ENCODE measurements around the gene ZIC5.

ZIC5 gene

DNA sequence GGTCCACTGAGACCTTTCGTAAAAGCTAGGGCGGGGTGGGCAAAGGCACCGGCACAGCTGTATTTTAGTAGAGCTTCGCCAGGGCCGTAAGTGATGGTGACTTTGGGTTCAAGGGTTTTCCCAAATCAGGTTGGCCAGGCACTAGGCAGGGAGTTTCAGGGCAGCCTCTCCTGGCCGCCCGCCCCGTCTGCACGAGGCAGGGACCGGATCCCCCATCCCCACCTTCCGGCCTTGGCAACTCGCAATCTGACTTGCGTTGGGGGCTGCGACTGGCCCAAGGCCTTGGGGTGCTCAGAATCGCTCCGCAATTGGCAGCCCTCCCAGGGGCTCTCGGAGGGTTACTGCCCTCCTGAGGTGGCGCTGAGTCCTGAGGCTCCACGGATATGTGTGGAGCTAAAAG is 4.1 kb upstream of the ZIC5 start:
- DNase-seq = no peak

DNA sequence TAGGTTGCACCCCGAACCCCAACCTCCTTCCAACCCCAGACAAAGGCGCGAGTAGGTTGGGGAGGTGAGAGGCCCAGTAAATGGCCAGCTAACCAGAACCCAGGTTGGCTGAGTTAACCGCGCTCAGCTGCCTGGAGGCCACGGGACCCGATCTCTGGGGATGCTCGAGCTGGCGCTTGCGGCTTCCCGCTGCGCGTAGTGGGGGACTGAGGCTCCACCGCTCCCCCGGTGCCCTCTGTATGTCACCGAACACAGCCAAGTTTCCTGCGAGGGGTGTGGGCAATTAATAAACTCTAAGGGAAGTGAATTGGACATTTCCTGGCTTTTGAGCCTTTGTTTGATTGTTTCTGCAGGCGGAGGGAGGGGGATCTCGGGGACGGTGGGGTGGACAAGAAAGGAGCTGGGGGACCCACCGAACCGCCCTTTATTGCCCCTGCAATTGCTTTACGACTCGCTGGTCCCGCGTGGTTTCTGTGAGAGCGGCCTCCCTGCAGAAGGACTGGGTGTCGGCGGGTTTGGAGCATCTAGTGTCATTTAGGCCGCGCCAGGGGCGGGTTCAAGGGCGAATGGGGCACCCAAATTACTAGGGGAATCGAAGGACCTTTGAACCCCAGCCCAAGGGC is 3.5 kb upstream of the ZIC5 start:
- no peak for DNase-seq

DNA sequence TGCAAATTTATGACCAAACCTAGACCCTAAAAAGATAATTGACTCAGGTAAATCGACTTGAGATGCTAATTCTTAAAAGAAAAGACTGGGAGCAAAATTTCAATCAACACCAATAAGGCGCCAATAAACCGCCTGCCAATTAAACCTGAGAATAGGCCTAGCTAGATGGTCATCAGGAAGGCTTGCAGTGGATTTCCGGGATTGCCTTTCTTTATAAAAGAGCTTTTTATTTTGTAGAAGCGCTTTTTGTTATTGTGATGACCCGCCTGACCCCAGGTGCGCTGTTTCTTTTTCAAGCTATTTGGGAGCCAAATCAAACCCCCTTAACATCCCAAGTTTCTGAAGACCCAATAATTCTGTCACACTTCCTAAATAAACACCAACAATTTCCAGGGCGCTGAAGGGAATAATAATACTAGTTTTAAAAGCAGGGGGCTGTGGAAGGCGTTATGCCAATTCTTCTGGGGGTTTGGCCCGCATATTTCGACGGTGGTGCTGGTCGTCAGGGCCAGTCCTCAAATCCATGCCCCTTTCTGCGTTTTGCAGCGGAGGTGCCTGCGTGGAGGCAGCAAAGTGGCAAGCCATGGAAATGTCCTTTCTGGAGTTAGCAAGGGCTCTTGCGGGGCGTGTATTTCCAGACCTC is 2.9 kb upstream of the ZIC5 start:
- no peak for DNase-seq

DNA sequence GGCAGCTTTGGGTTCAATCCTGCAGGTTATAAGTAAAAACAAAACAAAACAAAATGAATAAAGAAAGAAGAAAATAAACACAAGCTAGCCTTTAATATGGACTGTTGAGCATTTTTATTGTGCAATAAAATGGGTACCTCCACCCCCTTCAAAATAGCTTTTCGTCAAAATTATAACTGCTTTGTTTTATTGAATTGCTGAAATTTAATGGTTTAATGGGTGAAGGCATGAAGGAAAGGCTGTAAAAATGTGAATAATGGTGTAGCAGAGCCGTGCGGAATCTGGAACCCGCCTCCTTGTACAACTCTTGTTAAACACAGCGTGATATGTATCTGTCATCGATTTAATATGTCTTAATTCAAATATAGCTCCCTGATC is 2.2 kb upstream of the ZIC5 start:
- no peak for DNase-seq

DNA sequence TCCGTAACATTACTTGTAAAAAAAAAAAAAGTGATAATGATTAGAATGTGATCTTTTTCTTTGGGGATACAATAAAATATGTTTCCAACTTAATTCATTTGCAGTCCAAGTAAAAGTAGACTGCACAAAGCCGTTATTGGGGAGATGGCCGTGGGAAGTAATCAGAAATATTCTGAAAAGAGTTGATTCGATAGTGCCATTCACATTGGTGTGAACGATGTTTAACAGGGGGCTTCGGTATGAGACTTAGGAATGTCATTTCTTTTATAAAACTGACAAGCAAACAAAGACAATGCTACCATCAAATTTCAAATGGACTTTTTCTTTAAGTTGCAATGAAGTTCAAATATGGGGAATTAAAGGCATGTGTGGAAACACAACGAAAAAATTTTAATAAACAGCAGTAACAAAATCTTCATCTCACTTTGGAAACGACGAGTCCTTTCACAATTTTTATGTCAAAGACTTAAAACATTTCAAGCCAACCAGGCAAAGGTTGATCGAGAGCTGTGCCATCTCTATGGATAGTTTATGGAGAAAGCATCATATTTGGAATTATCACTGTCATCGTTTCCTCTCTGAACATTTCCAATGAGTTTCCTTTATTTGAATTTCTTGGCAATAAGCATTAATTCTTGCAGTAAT is 1.7 kb upstream of the ZIC5 start:
- DNase-seq = no peak

DNA sequence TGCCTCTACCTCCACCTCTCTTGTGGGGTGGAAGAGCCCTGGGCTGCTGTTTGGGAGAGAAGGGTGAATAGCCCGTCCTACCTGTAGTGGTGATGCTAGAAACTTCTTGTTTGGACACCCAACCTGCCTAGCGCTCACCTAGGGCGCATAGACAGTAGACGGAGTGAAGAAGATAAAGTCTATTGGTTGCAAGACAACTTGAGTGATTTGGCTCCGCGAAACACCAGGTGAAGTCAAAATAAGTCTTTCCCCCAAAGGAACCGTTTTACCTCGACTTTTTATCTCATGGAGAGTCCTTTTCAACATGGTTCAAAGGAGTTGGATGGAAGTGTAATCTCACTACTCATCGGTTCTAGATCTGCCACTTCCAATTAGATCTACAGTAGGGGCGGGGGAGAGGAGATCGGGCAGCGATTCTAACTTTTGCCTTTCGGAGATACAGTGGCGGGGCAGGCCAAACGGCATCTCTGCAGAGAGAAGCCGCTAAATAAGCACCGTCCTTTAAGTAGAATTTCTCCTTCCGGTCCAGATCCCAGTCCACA is 694 bp upstream of the ZIC5 start:
- no peak for DNase-seq

DNA sequence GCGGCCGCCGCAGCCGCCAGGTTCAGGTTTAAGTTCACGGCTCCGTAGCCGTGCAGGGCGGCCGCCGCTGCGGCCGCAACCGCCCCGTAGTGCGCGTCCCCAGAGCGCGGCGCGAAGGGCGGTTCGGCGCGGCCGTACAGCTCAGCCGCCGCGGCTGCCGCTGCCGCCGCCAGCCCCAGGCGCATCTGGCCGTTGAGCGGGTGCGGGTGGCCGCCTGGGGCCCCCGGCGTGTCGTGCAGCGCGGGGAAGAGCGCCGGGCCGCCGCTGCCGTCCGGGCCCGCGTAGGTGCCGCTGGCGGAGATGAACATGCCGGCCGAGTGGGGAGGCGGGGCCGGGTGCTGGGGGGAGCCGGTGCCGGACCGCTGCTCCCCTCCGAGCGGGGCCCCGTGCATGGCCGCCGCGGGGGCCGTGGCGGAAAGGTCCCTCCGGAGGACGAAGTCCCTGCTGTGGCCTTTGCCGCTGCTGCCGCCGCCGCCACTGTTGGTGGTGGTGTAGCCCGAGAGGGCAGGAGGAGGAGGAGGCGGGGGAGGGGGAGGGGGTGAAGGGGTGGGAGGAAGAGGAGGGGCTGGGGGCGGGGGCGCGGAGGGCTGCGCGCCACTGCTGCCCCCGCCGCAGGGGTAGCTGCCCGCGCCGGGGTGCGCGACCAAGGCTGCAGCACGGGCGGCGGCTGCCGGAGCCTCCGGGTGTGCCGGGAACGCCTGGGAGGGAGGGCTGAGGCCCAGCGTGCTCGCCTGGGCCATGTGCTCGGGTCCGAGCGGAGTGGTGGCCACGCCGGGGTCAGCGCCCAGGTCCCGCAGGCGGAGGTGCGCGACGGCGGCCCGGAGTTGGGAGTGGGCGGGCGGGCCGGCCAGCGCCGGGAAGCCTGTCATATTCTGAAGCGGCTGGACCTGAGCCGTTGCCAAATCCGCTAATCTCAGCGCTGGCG is 654 bp downstream of the ZIC5 start:
- no peak for DNase-seq

DNA sequence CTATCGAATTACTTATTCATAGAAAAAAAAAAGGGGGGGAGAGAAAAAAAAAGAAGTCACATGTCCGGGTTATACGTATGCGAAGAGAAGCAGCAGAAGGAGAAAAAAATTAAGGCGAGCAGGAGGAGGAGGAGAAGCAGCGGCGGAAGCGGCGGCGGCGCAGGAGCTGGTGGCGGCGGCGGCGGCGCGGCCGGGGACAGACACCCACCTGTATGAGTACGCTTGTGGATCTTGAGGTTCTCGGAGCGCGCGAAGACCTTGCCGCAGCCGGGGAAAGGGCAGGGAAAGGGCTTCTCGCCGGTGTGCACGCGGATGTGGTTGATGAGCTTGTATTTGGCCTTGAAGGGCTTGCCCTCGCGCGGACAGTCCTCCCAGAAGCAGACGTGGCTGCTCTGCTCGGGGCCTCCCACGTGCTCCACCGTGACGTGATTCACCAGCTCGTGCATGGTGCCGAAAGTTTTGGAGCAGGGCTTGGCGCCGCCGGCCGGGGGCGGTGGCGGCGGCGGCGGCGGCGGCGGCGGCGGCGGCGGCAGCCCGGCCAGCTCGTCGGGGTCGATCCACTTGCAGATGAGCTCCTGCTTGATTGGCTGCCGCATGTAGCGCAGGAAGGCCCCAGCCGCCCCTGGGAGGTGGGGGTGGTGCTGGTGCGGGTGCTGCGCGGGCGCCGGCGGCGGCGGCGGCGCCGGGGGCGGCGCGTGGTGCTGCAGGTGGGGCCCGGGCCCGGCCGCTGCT is 1.5 kb downstream of the ZIC5 start:
- peak; percentile 55 for DNase-seq

GRCh38 chr13:99969453-99969918 is 2.1 kb downstream of the ZIC5 start:
- DNase-seq = no peak

GRCh38 chr13:99968521-99969452 is 2.8 kb downstream of the ZIC5 start:
- DNase-seq = no peak

DNA sequence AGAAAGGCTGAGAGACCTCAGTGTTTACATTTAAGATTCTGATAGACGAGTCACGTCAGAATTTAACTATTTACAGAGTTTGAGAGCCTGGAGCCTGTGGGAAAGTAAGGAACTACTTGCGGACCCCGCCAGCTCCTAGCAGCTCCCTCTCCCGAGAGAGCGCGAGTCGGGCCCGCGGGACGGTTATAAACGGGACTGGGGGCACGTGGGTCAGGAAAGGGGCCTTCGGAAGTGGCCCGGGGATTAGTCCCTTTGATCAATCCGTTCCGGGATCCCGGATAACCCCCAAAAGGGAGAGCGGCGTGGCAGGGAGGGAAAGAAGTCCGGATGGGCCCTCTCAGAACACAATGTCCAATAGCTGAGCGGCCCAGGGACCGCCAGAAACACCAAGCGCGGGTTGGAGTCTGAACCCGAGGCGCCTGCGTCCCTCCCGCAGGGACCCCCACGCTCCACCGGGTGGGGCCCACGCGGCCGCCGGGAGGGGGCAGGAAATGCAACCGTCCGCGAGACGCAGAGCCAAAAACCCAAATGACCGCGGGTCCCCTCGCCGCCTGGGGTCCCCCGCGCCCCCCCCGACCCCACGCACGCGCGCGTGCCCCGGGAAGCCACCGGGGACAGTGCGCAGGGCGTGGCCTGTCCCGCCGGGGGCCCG is 3.6 kb downstream of the ZIC5 start:
- no peak for DNase-seq

- DNase-seq = no peak
Measured at GRCh38 chr13:99967498-99967868, 4.1 kb downstream of the ZIC5 start.

DNA sequence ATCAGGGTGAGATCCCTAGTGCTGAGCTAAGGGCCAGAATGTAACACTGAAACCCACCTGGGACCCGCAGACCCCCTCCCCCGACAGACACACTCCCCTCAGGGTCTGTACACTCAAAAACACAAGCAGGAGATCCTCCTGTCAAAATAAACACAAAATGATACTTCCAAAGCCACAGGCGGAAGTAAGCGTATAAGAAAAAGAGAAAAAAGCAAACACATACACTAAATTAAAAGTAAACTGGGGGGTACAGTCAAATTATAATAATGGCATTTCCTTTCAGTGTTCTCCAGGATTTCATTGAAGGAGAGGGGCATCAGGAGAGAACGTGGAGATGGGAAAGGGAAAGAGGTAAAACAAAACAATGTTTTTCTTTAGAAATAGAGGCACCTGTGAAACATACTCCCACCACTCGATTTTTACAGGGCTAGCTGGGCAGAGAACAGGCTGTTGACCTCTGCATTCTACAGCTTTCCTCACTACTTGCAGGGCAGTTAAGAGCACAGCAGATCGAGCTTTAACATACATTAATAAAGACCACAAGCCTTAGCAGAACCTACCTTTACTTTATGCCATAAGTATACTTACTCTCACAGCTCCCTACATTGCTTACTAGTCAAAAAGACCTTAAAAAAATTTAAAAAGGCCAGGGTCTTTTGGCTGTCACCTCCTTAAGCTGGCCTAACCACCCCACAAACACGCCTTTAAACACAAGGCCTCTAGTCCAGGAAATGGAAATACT is 5.3 kb downstream of the ZIC5 start:
- DNase-seq = no peak

- DNase-seq = no peak
Measured at GRCh38 chr13:99965329-99966000, 6.1 kb downstream of the ZIC5 start.

- DNase-seq = no peak
Measured at GRCh38 chr13:99963816-99964339, 7.7 kb downstream of the ZIC5 start.

GRCh38 chr13:99962242-99962641 is 9.3 kb downstream of the ZIC5 start:
- DNase-seq = no peak

- no peak for DNase-seq
Measured at GRCh38 chr13:99961636-99962035, 9.9 kb downstream of the ZIC5 start.

DNA sequence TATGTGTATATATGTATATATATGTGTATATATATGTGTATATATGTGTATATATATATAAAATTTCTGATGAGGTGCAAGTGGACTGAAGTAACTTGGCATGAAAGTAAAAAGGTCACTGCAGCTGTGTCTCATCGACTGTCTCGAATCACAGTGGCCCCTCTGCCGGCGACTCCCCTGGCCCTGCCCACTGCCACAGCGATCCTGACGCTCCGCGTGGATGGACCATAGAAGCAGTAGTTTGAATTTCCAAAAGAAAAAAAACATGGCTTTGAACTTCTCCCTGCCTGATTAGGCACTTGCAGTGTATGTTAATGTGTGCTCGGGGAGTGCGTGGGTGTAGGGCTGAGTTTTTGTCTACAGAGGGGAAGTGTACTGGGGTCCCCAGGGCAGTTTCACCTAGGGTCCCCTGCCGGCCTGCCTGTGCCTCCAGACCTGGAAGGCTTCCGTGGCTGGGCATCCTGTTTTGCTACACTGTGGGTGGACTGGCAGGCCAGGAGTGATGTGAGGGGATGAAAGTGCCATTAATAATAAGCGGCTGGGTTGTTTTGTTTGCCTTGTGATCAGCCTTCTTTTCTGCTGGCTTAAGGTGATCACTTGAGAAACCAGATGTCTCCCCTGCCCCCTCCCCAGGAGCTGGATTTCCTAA is 10.8 kb downstream of the ZIC5 start:
- DNase-seq = no peak
